ENCODE results near the gene UBAC2.

UBAC2 gene

DNA sequence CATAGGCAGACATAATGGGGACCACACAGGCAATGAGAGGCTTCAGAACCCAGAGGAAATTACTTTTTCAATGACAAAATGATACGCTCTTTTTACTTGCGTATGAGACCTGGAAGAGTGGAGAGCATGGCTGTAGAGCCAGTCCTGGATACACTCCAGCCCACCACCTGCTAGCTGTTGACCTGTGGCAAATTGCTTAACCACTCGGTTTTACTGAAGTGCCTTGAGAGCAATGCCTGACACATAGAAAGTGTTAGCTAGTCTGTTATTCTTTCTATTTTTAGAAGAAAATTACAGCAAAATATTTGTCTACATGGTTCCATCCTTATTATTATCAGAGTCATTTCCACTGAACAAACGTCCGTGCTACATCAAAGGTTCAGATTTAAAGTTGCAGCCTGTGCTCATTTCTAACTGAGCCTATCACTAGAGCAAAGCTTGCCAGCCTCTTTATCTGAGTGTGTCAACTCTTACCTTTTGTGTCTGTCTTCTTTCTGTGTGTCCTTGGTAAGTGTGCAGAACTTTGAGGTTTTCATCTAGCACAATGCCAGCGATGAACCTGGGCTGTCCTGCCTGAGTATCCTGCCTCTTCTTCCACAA is 116.1 kb downstream of the UBAC2 start:
- no peaks in the 10 kb centered on the region for H3K27me3 ChIP-seq (replicated peaks; ENCODE audit: control insufficient read depth, insufficient read depth, low read length)
- H3K4me1 ChIP-seq (ENCODE audit: control insufficient read depth, insufficient read depth, low read length) = peaks cover 33% of the 10 kb centered on the region
- H3K9me3 ChIP-seq (ENCODE audit: control insufficient read depth, low read length) = no peaks in the 10 kb centered on the region
- peaks cover 3% of the 10 kb centered on the region for H3K36me3 ChIP-seq (ENCODE audit: control insufficient read depth, insufficient read depth, low read length, severe bottlenecking)
- DNase-seq (ENCODE audit: low read depth) = no peak
- no peak overlapping the region for H3K9ac ChIP-seq (ENCODE audit: low read length)
- H3K4me3 ChIP-seq (ENCODE audit: low read length) = no peak overlapping the region

DNA sequence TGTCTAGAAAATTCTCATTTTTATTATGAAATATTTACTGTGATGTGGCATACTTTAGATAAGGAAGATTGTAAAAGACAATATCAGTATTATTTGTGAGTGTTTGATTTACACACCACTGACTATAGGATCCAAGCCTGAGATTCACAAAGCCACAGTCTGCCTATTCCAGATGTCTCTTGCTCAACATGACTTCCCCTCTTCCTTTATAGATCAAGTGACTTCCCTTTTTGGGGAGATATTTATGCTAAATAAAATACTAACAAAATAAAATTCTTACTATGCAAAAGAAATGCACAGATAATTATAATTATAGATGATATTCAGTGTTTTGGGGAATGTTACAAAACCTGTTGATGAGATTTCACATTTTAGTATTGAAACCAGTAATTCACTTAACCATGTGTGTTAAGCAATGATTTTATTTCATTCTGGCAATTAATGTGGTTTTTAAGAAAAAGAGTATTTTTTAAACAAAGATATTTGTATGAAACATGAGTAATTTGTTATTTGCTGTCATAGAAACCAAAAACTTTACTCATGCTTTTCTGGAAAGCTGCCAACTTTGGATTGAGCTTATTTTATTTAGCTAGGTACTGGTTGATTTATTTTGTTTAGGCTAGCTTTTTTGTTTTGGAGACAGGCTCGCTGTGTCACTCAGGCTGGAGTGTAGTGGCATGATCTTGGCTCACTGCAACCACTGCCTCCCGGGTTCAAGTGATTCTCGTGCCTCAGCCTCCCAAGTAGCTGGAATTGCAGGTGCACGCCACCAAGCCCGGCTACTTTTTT is 120.2 kb downstream of the UBAC2 start:
- peaks cover 36% of the 10 kb centered on the region for H3K4me1 ChIP-seq (ENCODE audit: control insufficient read depth, insufficient read depth, low read length)
- H3K27me3 ChIP-seq (replicated peaks; ENCODE audit: control insufficient read depth, insufficient read depth, low read length) = no peaks in the 10 kb centered on the region
- no peak overlapping the region for H3K4me3 ChIP-seq (ENCODE audit: low read length)
- H3K36me3 ChIP-seq (ENCODE audit: control insufficient read depth, insufficient read depth, low read length, severe bottlenecking) = no peaks in the 10 kb centered on the region
- peak; percentile 92 for DNase-seq (ENCODE audit: low read depth)
- no peaks in the 10 kb centered on the region for H3K9me3 ChIP-seq (ENCODE audit: control insufficient read depth, low read length)
- no peak overlapping the region for H3K9ac ChIP-seq (ENCODE audit: low read length)

DNA sequence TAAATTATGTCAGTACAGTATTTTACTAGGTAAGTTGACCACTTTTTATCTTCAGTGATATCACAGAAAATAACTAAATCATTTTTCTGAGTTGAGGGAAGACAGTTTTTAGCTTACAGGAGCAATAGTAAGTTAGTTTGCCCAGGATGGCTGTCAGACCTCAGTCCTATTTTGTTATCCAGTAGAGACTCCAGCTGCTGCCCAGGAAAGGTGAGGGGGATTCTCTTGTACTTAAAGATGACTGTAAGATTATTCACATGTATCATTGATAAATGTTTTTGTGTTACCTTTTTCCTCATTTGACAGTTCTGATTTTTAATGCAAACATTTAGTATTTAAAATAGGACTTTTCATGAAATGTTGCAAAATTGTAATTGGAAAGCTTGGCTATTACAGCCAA is 121.1 kb downstream of the UBAC2 start:
- Histone ChIP-seq H3K36me3 (ENCODE audit: control insufficient read depth, insufficient read depth, low read length, severe bottlenecking) (peaks cover under 1% of the 10 kb centered on the region), H3K9me3 (ENCODE audit: control insufficient read depth, low read length) (no peaks in the 10 kb centered on the region), H3K4me1 (ENCODE audit: control insufficient read depth, insufficient read depth, low read length) (peaks cover 38% of the 10 kb centered on the region), H3K27me3 (replicated peaks; ENCODE audit: control insufficient read depth, insufficient read depth, low read length) (no peaks in the 10 kb centered on the region), H3K9ac (ENCODE audit: low read length) (no peak overlapping the region), H3K4me3 (ENCODE audit: low read length) (no peak overlapping the region)
- no peak for DNase-seq (ENCODE audit: low read depth)

DNA sequence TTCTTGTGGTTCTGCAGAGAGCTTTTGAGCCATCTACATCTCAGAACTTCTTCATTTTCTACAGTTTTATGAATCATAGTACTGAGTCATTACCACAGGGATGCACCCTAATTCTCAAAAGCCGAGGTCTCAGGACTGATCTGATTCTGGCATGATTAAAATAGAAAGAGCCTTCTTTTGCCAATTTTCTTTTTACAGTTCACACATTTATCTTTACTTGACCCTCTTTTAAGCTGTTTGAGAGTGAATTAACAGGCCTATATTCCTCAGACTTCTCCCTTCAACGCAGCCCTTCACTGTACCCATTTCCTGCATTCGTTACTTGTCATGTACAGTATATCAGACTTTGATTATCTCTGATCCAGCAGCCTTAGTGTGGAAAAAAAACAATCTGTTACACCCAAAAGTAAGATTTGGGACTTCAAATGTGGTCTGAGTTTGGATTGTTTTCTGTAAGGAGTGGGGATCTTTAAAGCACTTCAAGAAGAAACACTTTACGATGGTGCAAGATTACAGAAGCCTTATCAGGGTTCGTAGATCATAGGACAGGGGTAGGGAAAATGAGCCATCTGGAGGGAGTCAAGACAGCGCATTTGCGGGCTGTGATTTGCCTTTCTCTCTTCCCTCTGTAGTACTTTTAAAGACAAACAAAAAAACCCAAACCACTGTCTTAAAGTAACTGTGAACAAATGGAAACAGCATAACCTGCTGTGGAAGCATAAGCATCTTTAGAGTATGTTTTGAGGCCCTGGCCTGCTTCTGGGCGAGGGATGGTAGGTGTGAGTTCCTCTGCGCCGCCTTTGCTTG is 121.8 kb downstream of the UBAC2 start:
- H3K4me3 ChIP-seq (ENCODE audit: low read length) = peak overlapping the region; percentile 62
- peak overlapping the region; percentile 56 for H3K9ac ChIP-seq (ENCODE audit: low read length)
- H3K9me3 ChIP-seq (ENCODE audit: control insufficient read depth, low read length) = no peaks in the 10 kb centered on the region
- peak; percentile 83 for DNase-seq (ENCODE audit: low read depth)
- H3K4me1 ChIP-seq (ENCODE audit: control insufficient read depth, insufficient read depth, low read length) = peaks cover 38% of the 10 kb centered on the region
- H3K36me3 ChIP-seq (ENCODE audit: control insufficient read depth, insufficient read depth, low read length, severe bottlenecking) = peaks cover 3% of the 10 kb centered on the region
- H3K27me3 ChIP-seq (replicated peaks; ENCODE audit: control insufficient read depth, insufficient read depth, low read length) = no peaks in the 10 kb centered on the region

DNA sequence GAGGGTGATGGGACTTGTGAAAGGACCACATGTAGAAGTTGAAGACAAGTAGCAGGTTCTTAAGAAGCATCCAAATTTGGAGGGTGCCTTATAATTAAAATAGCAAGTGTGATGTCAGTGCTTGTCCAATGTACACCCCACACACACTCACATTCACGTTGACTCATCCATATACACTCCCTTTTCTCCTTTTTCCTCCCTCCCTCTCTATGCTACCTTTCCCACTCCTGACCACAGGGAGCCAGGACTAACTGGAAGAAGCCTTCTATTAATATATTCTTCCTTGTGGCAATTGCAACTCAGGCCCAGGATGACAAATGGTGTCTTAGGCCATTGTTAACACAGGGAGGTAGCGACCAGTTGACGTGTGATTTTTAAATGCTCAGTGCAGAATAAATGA is 122.8 kb downstream of the UBAC2 start:
- H3K4me3 ChIP-seq (ENCODE audit: low read length) = no peak overlapping the region
- H3K9ac ChIP-seq (ENCODE audit: low read length) = no peak overlapping the region
- peaks cover 38% of the 10 kb centered on the region for H3K4me1 ChIP-seq (ENCODE audit: control insufficient read depth, insufficient read depth, low read length)
- no peaks in the 10 kb centered on the region for H3K27me3 ChIP-seq (replicated peaks; ENCODE audit: control insufficient read depth, insufficient read depth, low read length)
- no peak for DNase-seq (ENCODE audit: low read depth)
- no peaks in the 10 kb centered on the region for H3K9me3 ChIP-seq (ENCODE audit: control insufficient read depth, low read length)
- peaks cover 3% of the 10 kb centered on the region for H3K36me3 ChIP-seq (ENCODE audit: control insufficient read depth, insufficient read depth, low read length, severe bottlenecking)

DNA sequence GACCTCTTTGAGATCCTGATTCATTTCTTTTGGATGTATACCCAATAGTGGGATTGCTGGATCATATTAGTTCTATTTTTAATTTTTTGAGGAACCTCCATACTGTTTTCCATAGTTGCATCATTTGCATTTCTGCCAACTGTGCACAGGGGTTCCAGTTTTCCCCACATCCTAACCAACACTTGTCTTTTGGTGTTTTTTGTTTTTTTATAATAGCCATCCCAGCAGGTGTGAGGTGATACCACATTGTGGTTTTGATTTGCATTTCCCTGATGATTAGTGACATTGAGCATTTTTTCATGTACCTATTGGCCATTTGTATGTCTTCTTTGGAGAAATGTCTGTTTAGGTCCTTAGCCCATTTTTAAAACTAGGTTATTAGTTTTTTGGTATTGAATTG is 125.4 kb downstream of the UBAC2 start:
- no peak for DNase-seq (ENCODE audit: low read depth)
- no peaks in the 10 kb centered on the region for H3K9me3 ChIP-seq (ENCODE audit: control insufficient read depth, low read length)
- H3K36me3 ChIP-seq (ENCODE audit: control insufficient read depth, insufficient read depth, low read length, severe bottlenecking) = peaks cover 11% of the 10 kb centered on the region
- no peak overlapping the region for H3K4me3 ChIP-seq (ENCODE audit: low read length)
- no peak overlapping the region for H3K9ac ChIP-seq (ENCODE audit: low read length)
- peaks cover 29% of the 10 kb centered on the region for H3K4me1 ChIP-seq (ENCODE audit: control insufficient read depth, insufficient read depth, low read length)
- H3K27me3 ChIP-seq (replicated peaks; ENCODE audit: control insufficient read depth, insufficient read depth, low read length) = no peaks in the 10 kb centered on the region

DNA sequence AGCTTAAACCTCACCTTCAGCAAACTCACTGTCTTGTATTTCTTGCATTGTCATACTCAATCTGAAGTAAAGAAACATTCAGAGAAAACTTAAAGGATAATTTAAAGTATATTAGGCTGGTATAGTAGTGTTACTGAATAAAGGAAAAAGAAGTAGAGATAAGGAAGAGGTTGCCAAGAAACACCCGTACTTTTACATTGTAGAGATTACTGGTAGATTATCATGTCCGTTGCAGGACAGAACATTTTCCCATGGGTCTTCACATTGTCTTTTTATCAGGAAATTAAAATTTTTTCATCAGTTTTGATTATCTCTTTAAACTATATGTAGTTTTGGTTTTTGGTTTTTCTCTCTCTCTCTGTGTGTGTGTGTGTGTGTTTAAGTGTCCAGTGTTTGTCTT is 126.5 kb downstream of the UBAC2 start:
- Histone ChIP-seq H3K4me3 (ENCODE audit: low read length) (no peak overlapping the region), H3K9ac (ENCODE audit: low read length) (no peak overlapping the region), H3K4me1 (ENCODE audit: control insufficient read depth, insufficient read depth, low read length) (peaks cover 18% of the 10 kb centered on the region), H3K36me3 (ENCODE audit: control insufficient read depth, insufficient read depth, low read length, severe bottlenecking) (peaks cover 11% of the 10 kb centered on the region), H3K27me3 (replicated peaks; ENCODE audit: control insufficient read depth, insufficient read depth, low read length) (no peaks in the 10 kb centered on the region), H3K9me3 (ENCODE audit: control insufficient read depth, low read length) (no peaks in the 10 kb centered on the region)
- no peak for DNase-seq (ENCODE audit: low read depth)

DNA sequence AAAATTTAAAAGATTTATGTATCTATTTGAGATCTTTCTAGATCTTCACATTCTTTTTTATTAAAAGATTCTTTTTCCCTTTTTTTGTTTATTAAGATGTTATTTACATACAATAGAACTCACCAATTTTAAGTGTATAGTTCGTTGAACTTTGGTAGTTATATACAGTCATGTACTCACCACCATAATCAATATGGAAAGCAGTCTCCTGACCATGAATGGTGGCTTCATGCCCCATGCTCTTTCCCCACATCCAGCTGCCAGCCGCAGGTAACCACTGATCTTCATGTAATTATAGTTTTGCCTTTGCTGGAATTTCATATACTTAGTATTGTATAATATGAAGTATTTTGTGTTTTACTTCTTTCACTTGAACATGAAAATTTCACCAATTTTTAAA is 127.1 kb downstream of the UBAC2 start:
- Histone ChIP-seq H3K27me3 (replicated peaks; ENCODE audit: control insufficient read depth, insufficient read depth, low read length) (no peaks in the 10 kb centered on the region), H3K9ac (ENCODE audit: low read length) (no peak overlapping the region), H3K4me1 (ENCODE audit: control insufficient read depth, insufficient read depth, low read length) (peaks cover 11% of the 10 kb centered on the region), H3K9me3 (ENCODE audit: control insufficient read depth, low read length) (no peaks in the 10 kb centered on the region), H3K36me3 (ENCODE audit: control insufficient read depth, insufficient read depth, low read length, severe bottlenecking) (peaks cover 11% of the 10 kb centered on the region), H3K4me3 (ENCODE audit: low read length) (no peak overlapping the region)
- DNase-seq (ENCODE audit: low read depth) = no peak

DNA sequence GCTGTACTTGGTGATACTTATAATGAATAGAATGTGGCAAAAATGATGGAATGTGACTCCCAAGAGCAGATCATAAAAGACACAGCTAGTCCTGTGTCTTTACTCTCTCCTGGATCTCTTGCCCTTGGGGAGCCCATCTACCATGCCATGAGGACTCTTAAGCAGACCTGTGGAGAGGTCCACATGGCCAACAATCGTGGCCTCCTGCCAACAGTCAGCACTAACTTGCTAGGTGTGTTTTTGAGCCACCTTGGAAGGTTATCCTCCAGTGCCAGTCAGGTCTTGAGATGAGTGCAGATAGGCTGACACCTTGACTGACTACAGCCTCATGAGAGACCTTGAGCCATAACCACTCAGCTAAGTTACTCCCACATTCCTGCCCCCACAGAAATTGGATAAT is 128.8 kb downstream of the UBAC2 start:
- H3K4me3 ChIP-seq (ENCODE audit: low read length) = no peak overlapping the region
- DNase-seq (ENCODE audit: low read depth) = no peak
- H3K9ac ChIP-seq (ENCODE audit: low read length) = no peak overlapping the region
- H3K36me3 ChIP-seq (ENCODE audit: control insufficient read depth, insufficient read depth, low read length, severe bottlenecking) = peaks cover 11% of the 10 kb centered on the region
- H3K9me3 ChIP-seq (ENCODE audit: control insufficient read depth, low read length) = no peaks in the 10 kb centered on the region
- H3K27me3 ChIP-seq (replicated peaks; ENCODE audit: control insufficient read depth, insufficient read depth, low read length) = no peaks in the 10 kb centered on the region
- H3K4me1 ChIP-seq (ENCODE audit: control insufficient read depth, insufficient read depth, low read length) = peaks cover 2% of the 10 kb centered on the region

DNA sequence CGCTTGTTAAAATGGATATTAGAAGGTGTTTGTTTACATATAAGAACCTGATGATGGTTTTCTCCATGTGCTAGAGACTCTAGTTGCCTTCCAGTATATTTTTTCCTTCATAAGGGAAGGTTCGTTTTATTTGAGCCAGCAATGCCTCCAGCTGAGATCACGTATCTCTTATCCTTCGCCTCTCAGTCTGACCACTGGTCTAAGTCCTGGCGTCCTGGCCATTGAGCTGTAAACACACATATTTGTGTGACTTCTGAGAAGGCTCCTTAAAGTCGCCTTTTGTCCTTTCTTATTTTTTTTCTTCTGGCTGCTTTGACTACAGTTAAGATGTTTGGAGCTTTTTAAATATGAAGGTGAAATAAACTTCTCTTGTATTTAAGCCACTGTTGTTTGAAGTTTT is 130.3 kb downstream of the UBAC2 start:
- H3K9me3 ChIP-seq (ENCODE audit: control insufficient read depth, low read length) = no peaks in the 10 kb centered on the region
- no peak overlapping the region for H3K4me3 ChIP-seq (ENCODE audit: low read length)
- DNase-seq (ENCODE audit: low read depth) = no peak
- H3K4me1 ChIP-seq (ENCODE audit: control insufficient read depth, insufficient read depth, low read length) = peaks cover 1% of the 10 kb centered on the region
- H3K9ac ChIP-seq (ENCODE audit: low read length) = no peak overlapping the region
- H3K27me3 ChIP-seq (replicated peaks; ENCODE audit: control insufficient read depth, insufficient read depth, low read length) = no peaks in the 10 kb centered on the region
- H3K36me3 ChIP-seq (ENCODE audit: control insufficient read depth, insufficient read depth, low read length, severe bottlenecking) = peaks cover 11% of the 10 kb centered on the region

DNA sequence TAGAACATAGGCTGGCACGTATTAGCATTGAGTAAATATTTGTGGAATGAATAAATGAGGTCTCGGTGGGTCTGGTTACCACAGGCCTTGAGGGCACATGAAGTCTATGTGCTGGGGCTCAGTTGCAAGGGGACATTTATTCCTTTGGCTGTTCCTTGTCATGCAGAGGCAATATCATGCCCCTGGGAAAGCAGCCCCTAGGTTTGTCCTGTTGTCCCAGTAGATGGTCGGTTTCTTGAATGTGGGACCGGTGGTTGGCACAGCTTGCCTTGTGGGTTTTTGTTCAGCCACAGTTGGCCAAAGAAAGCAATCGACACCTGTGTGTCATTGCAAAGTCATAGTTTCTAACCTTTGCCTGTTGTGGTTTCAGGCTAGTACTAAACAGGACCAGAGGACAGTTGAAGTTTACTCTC is 131.2 kb downstream of the UBAC2 start:
- Histone ChIP-seq H3K27me3 (replicated peaks; ENCODE audit: control insufficient read depth, insufficient read depth, low read length) (no peaks in the 10 kb centered on the region), H3K9me3 (ENCODE audit: control insufficient read depth, low read length) (no peaks in the 10 kb centered on the region), H3K36me3 (ENCODE audit: control insufficient read depth, insufficient read depth, low read length, severe bottlenecking) (peaks cover 9% of the 10 kb centered on the region), H3K4me1 (ENCODE audit: control insufficient read depth, insufficient read depth, low read length) (no peaks in the 10 kb centered on the region), H3K4me3 (ENCODE audit: low read length) (no peak overlapping the region), H3K9ac (ENCODE audit: low read length) (no peak overlapping the region)
- DNase-seq (ENCODE audit: low read depth) = no peak

All from adipocyte (in vitro differentiated cells).